ENCODE results near the gene RUNX1.

Gene RUNX1

DNA sequence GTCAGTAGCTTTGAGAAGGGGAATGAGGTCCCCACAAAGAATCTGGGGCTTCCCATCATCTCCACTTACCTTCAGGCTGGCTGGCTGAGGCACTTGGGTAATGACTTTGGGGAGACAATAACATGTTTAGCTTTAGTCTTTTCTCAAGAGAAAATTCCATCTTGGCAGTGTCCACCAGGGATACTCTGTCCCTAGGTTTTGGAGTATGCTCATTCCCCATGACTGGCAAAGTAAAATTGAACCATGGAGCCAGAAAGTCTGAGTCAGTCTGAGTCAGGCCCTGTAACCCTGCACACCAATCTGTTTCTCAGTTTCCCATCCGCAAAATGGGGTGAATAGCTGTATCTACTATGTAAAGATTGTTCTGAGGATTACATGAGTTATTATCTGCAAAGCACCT lies 28.2 kb downstream of the RUNX1 start:
- DNase-seq (ENCODE audit: low read depth) = no peak
- H3K4me3 ChIP-seq (ENCODE audit: low read depth, low read length) = no peak overlapping the region
- TF ChIP-seq, protein P1, sequence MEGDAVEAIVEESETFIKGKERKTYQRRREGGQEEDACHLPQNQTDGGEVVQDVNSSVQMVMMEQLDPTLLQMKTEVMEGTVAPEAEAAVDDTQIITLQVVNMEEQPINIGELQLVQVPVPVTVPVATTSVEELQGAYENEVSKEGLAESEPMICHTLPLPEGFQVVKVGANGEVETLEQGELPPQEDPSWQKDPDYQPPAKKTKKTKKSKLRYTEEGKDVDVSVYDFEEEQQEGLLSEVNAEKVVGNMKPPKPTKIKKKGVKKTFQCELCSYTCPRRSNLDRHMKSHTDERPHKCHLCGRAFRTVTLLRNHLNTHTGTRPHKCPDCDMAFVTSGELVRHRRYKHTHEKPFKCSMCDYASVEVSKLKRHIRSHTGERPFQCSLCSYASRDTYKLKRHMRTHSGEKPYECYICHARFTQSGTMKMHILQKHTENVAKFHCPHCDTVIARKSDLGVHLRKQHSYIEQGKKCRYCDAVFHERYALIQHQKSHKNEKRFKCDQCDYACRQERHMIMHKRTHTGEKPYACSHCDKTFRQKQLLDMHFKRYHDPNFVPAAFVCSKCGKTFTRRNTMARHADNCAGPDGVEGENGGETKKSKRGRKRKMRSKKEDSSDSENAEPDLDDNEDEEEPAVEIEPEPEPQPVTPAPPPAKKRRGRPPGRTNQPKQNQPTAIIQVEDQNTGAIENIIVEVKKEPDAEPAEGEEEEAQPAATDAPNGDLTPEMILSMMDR (IDR thresholded peaks at IDR 0.05; ENCODE audit: low read depth, low read length, missing control alignments) = no peak

DNA sequence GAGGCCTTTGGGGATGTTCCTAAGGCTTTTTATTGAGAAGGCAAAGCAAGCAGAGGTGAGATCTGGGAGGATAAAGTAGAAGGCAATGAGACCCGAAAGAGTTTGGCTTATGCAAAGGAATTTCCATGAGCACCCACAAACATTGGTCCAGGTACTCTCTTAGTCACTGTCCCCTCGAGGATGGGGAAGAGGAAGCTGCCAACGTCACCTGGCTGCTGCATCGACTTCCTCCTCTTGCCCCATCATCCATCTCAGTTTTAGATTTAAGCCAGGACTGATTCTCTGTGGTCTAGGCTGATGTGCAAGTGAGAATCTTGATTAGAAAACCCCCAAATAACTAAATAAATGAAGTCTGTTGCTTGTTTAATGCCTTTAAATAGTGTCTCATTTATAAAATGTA lies 28.7 kb downstream of the RUNX1 start:
- DNase-seq (ENCODE audit: low read depth) = no peak
- TF ChIP-seq, protein P1 (IDR thresholded peaks at IDR 0.05; ENCODE audit: low read depth, low read length, missing control alignments) = no peak
- H3K4me3 ChIP-seq (ENCODE audit: low read depth, low read length) = no peak overlapping the region

- DNase-seq (ENCODE audit: low read depth) = no peak
- TF ChIP-seq, protein P1 (IDR thresholded peaks at IDR 0.05; ENCODE audit: low read depth, low read length, missing control alignments) = no peak
- no peak overlapping the region for H3K4me3 ChIP-seq (ENCODE audit: low read depth, low read length)
Measured at GRCh38 chr21:35019631-35020032, 29.5 kb downstream of the RUNX1 start.

DNA sequence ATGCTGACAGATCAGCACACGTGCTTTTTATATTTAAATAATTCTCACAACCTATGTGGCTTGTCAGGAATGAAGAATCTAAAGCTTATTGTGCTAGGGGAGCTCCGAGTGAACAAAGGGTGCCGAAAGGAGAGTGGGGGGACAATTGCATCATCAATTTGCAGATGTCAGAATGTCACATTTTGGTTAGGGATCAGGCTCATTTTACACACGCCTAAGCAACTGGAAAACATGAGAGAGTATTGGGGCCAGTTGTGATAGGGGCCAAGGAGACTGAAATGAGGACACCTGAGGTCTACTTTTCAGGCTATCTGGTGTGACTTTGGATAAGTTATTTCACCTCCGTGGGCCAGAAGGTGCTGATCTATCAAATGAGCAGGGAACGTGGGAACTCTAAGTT lies 31.8 kb downstream of the RUNX1 start:
- no peak for DNase-seq (ENCODE audit: low read depth)
- TF ChIP-seq, protein P1 (IDR thresholded peaks at IDR 0.05; ENCODE audit: low read depth, low read length, missing control alignments) = no peak
- no peak overlapping the region for H3K4me3 ChIP-seq (ENCODE audit: low read depth, low read length)

DNA sequence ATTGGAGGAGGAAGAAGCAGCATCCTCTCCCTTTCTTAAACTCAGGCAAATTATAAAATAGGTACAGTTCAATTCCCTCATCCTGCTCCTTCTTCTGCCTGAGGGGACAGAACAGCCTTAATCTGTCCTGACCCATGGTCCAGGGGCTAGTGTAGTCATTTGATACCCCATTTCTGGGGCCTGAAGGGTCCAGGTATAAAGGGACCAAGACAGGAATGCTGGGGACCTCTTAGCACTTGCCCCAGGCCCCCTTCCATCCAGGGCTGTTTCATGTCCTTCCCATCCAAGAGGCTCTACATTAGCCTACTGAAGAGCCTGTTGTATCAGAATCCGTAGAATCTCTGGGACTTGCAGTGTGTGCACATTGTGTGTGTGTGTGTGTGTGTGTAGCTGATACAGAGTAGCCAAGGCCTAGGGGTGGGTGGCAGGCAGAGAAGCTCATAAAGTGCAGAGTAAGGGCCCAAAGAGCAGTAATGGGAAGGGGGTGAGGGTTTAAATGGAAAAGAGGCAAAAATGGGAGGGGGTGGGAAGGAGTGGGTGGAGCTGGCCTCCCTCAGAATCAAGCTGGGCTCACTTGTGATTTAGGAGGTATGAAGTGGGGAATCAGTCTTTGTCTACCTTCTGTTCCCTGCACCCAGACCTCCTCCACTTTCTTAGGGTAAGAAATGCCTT lies 32.4 kb downstream of the RUNX1 start:
- TF ChIP-seq, protein P1 (IDR thresholded peaks at IDR 0.05; ENCODE audit: low read depth, low read length, missing control alignments) = no peak
- no peak overlapping the region for H3K4me3 ChIP-seq (ENCODE audit: low read depth, low read length)
- DNase-seq (ENCODE audit: low read depth) = no peak

DNA sequence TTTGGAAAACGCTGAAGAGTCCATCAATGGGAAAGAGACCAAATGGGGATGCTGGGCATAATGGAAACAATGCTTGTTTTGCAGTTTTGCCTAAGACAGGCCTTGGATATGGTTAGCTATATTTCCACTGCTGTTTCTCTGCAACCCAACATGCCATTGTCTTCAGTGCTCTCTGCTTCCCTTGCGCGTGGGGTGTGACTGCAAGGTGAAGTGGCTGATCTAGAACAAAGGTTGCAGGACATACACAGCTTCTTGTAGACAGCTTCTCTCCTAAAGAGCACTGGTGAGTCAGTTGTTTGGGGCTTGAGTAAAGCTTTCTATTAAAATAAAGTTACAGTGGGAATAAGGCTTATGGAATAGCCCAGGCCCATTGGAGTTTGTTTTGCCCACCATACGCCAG lies 33.0 kb downstream of the RUNX1 start:
- TF ChIP-seq, protein P1 (IDR thresholded peaks at IDR 0.05; ENCODE audit: low read depth, low read length, missing control alignments) = no peak
- no peak overlapping the region for H3K4me3 ChIP-seq (ENCODE audit: low read depth, low read length)
- no peak for DNase-seq (ENCODE audit: low read depth)

- no peak overlapping the region for H3K4me3 ChIP-seq (ENCODE audit: low read depth, low read length)
- TF ChIP-seq, protein P1 (IDR thresholded peaks at IDR 0.05; ENCODE audit: low read depth, low read length, missing control alignments) = no peak
- no peak for DNase-seq (ENCODE audit: low read depth)
Measured at GRCh38 chr21:35015435-35016024, 33.6 kb downstream of the RUNX1 start.

Data from GM12864 (cell line).